ENCODE results near the gene KRTCAP2. TPM values are rescaled to one million over a fixed set of nuclear protein-coding genes. Genes with fewer than 3 reads are reported as not detected.

The KRTCAP2 gene
- total and polyA plus RNA-seq, 2 experiments from 2014 or later = 189 to 484 TPM

DNA sequence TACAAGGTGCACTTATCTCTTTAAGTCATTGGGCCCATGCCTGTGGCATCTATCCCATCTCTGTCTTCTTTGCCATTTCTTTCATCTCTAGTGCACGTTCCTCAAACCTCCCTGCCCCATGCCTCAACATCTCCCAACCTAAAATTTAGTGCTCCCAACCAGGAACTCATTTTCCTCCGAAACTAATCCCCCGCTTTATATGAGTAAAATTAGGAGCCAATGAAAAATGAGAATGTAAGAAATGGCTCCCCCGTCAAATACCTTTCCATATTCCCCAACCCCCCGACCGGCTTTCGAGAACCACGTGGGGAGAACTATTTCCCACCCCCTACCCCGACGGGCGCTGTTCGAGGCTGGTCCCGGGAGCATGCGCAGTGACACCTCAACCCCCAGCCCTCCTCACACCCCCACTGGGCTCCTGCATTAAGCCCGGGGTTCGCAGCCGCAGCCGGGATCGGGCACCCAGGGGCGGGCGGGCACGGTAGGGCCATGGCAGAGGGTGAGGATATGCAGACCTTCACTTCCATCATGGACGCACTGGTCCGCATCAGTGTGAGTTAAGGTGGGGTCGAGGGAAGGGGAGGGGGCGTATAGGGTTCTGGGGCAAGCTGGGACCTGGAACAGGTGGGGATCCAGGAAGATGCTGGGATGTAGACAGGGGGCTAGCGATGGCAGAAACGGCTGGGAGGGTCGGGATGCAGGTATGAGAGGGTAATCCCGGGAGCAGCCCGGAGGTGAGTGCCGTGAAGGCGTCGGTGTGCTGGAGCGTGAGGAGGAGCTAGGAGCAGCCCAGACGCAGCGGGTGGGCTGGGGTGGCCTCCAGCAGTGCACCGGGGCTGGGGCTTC is 597 bp upstream of the KRTCAP2 start, which contains the start of gene TRIM46:
Gene TRIM46 (plus strand): TSS at position 372 of the 846 bp plus-strand sequence. CDS start 118 bp downstream, at position 490.
- H3K79me2 ChIP-seq (ENCODE audit: insufficient read depth) = peaks cover 32% of the 10 kb centered on the region
- no peaks in the 10 kb centered on the region for H3K9me2 ChIP-seq (ENCODE audit: insufficient read depth)
- H2AFZ ChIP-seq = peak within 1 kb of the TSS; percentile 82
- H3F3A ChIP-seq (ENCODE audit: insufficient read depth) = peaks cover 15% of the 10 kb centered on the region
- peak within 1 kb of the TSS; percentile 88 for H3K4me3 ChIP-seq
- H3K9me3 ChIP-seq (ENCODE audit: low read depth) = no peaks in the 10 kb centered on the region
- TF ChIP-seq EZH2 (IDR thresholded peaks at IDR 0.05; ENCODE audit: insufficient read depth, poor library complexity, severe bottlenecking) (no peak), EZH2phosphoT487 (IDR thresholded peaks at IDR 0.05; ENCODE audit: insufficient read depth, low read depth) (no peak)
- DNase-seq = peak; percentile 61
- peak within 1 kb of the TSS; percentile 96 for H3K9ac ChIP-seq
- H3K27ac ChIP-seq = peak within 1 kb of the TSS; percentile 90
- 2 to 4% methylated on average over 28 to 38 of the region's 38 CpGs for WGBS, 2 experiments (ENCODE audit: low coverage in 1 of 2, low lambda C conversion rate in 2 of 2, missing lambda C conversion rate in 2 of 2)
- H4K20me1 ChIP-seq (ENCODE audit: insufficient read depth) = no peaks in the 10 kb centered on the region
- no peaks in the 10 kb centered on the region for H3K27me3 ChIP-seq (replicated peaks; ENCODE audit: insufficient read depth)
- H3K4me2 ChIP-seq (ENCODE audit: unreplicated experiment) = peak within 1 kb of the TSS; percentile 97
- H3K4me1 ChIP-seq (ENCODE audit: insufficient read depth) = peaks cover 11% of the 10 kb centered on the region
- H3K36me3 ChIP-seq (ENCODE audit: low read depth) = peaks cover 6% of the 10 kb centered on the region; the same call in 1 of the 2 replicates
- in situ Hi-C loops (cut with MboI) = no loop called here

DNA sequence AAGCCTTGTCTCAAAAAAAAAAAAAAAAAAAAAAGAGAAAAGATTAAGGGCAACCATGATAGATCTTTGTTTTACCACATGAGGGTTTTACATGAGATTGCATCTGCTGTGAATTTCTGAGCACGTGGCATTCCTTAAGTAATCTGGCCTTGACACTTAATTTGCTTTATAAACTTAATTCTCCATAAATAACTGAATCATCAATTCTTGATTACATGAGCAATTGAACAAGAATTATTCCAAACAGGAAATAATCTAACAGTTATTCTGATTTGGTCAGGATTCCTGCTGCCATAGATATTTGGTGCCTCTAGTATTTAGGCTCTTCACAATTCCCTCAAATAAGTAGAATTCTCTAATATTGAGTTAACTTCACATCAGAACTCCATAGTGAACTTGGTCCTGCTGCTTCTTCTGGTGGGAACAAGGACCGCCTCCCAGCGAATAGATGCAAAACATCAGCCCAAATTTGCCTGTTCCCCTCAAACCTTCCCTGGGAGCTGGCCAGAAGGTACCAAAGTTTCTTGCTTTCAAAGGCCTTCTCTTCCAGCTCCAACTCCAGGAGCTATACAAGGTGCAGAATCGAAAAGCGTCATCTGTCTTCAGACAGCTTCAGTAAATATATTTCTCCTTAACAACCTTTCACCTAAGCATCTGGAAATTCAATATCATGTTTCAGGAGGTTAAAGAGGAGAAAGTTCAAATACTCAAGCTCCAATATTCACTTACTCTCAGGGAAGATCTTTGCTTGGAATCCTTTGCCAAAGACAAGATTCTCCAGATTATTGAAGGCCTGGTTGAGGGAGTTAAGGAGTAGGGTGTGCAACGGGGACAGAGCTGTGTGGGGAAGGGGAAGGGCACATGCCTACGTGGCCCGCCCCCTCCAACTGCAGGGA is 1.0 kb downstream of the KRTCAP2 start:
- 22 to 32% methylated on average over 8 of the region's 8 CpGs for WGBS, 2 experiments (ENCODE audit: low coverage in 1 of 2, low lambda C conversion rate in 2 of 2, missing lambda C conversion rate in 2 of 2)
- peak overlapping the region; percentile 90 for H3K27ac ChIP-seq
- in situ Hi-C loops (cut with MboI) = no loop called here

DNA sequence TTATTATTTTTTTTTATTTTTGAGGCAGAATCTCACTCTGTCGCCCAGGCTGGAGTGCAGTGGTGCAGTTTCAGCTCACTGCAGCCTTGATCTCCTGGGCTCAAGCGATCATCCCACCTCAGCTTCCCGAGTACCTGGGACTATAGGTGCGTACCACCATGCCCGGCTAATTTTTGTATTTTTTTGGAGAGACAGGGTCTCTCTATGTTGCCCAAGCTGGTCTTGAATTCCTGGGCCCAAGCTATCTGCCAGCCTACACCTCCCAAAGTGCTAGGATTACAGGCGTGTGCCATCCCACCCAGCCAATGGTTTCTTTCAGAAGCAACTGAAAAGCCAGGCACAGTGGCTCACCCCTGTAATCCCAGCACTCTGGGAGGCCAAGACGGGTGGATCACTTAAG is 2.3 kb downstream of the KRTCAP2 start:
- in situ Hi-C loops (cut with MboI) = no loop called here

More for the DNA sequence above, 1.0 kb downstream of the KRTCAP2 start:
- Histone ChIP-seq H3K9ac (peak overlapping the region; percentile 96), H3K4me1 (ENCODE audit: insufficient read depth) (peaks cover 11% of the 10 kb centered on the region), H3K9me2 (ENCODE audit: insufficient read depth) (no peaks in the 10 kb centered on the region), H4K20me1 (ENCODE audit: insufficient read depth) (no peaks in the 10 kb centered on the region), H3K79me2 (ENCODE audit: insufficient read depth) (peaks cover 32% of the 10 kb centered on the region), H3F3A (ENCODE audit: insufficient read depth) (peaks cover 22% of the 10 kb centered on the region), H3K4me3 (peak overlapping the region; percentile 88), H3K4me2 (ENCODE audit: unreplicated experiment) (peak overlapping the region; percentile 97), H3K9me3 (ENCODE audit: low read depth) (no peaks in the 10 kb centered on the region), H3K27me3 (replicated peaks; ENCODE audit: insufficient read depth) (no peaks in the 10 kb centered on the region), H3K36me3 (ENCODE audit: low read depth) (peaks cover 6% of the 10 kb centered on the region; the same call in 1 of the 2 replicates), H2AFZ (peak overlapping the region; percentile 82)
- peak; percentile 13 for DNase-seq
- TF ChIP-seq EZH2 (IDR thresholded peaks at IDR 0.05; ENCODE audit: insufficient read depth, poor library complexity, severe bottlenecking) (no peak), EZH2phosphoT487 (IDR thresholded peaks at IDR 0.05; ENCODE audit: insufficient read depth, low read depth) (no peak)

More for the DNA sequence above, 2.3 kb downstream of the KRTCAP2 start:
- no peaks in the 10 kb centered on the region for H3K9me3 ChIP-seq (ENCODE audit: low read depth)
- H3K4me3 ChIP-seq = no peak overlapping the region
- no peak overlapping the region for H3K4me2 ChIP-seq (ENCODE audit: unreplicated experiment)
- H3K9ac ChIP-seq = no peak overlapping the region
- H4K20me1 ChIP-seq (ENCODE audit: insufficient read depth) = no peaks in the 10 kb centered on the region
- H3K9me2 ChIP-seq (ENCODE audit: insufficient read depth) = no peaks in the 10 kb centered on the region
- TF ChIP-seq EZH2phosphoT487 (IDR thresholded peaks at IDR 0.05; ENCODE audit: insufficient read depth, low read depth) (no peak), EZH2 (IDR thresholded peaks at IDR 0.05; ENCODE audit: insufficient read depth, poor library complexity, severe bottlenecking) (no peak)
- H3K27ac ChIP-seq = no peak overlapping the region
- no peaks in the 10 kb centered on the region for H3K27me3 ChIP-seq (replicated peaks; ENCODE audit: insufficient read depth)
- 85 to 87% methylated on average over 7 of the region's 7 CpGs for WGBS, 2 experiments (ENCODE audit: low coverage in 1 of 2, low lambda C conversion rate in 2 of 2, missing lambda C conversion rate in 2 of 2)
- no peak overlapping the region for H2AFZ ChIP-seq
- peaks cover 11% of the 10 kb centered on the region for H3K4me1 ChIP-seq (ENCODE audit: insufficient read depth)
- H3K79me2 ChIP-seq (ENCODE audit: insufficient read depth) = peaks cover 32% of the 10 kb centered on the region
- H3K36me3 ChIP-seq (ENCODE audit: low read depth) = peaks cover 6% of the 10 kb centered on the region; the same call in 1 of the 2 replicates
- no peak for DNase-seq
- peaks cover 17% of the 10 kb centered on the region for H3F3A ChIP-seq (ENCODE audit: insufficient read depth)
